Stomach smooth muscle (tissue), 2 donors: ENCODE data around the gene SNTN.
"Not testable (repeated sequence)": the region's sequence is repeated elsewhere in the genome, so short reads cannot be mapped to it uniquely, and the experiment has no call there.

Experiments used
- H3K27ac ChIP-seq: one replicate; pipeline ENCODE4 v1.7.0; 2013; ENCODE audit warnings: mild to moderate bottlenecking, low read length, inconsistent platforms
- H3K27me3 ChIP-seq, 2 donors: one replicate each; pipeline ENCODE4 v1.7.0; 2013; ENCODE audit warnings: low read length in 2 of 2; ENCODE audit not compliant: insufficient read depth in 2 of 2, control insufficient read depth in 1 of 2
- H3K36me3 ChIP-seq, 2 donors: one replicate each; pipeline ENCODE4 v1.7.0; 2013; ENCODE audit warnings: low read length in 2 of 2; ENCODE audit not compliant: control insufficient read depth in 2 of 2, insufficient read depth in 2 of 2
- H3K4me1 ChIP-seq: one replicate; pipeline ENCODE4 v1.7.0; 2013; ENCODE audit warnings: low read length; ENCODE audit not compliant: control insufficient read depth, insufficient read depth
- H3K4me3 ChIP-seq, 2 donors: one replicate each; pipeline ENCODE4 v1.7.0; 2013; ENCODE audit warnings: low read length in 2 of 2
- H3K9ac ChIP-seq, 2 donors: one replicate each; pipeline ENCODE4 v1.7.0; 2013; ENCODE audit warnings: low read length in 2 of 2, mild to moderate bottlenecking in 1 of 2
- H3K9me3 ChIP-seq, 2 donors: one replicate each; pipeline ENCODE4 v1.7.0; 2013; ENCODE audit warnings: low read length in 2 of 2; ENCODE audit not compliant: control insufficient read depth in 2 of 2
- donor health status: healthy.
- donor health status: Pancreatic carcinoma.

SNTN gene

GRCh38 chr3:63642488-63642887, 10.0 kb upstream of the SNTN start:
- H3K9me3 ChIP-seq, result no peaks in the 10 kb centered on the region
- no peak overlapping the region for H3K9ac ChIP-seq
- H3K4me3 ChIP-seq, result no peak overlapping the region
- no peaks in the 10 kb centered on the region for H3K36me3 ChIP-seq
- no peaks in the 10 kb centered on the region for H3K4me1 ChIP-seq
- no peak overlapping the region for H3K27ac ChIP-seq
- H3K27me3 ChIP-seq, result no peaks in the 10 kb centered on the region

GRCh38 chr3:63644212-63644797, 8.2 kb upstream of the SNTN start:
- no peak overlapping the region for H3K9ac ChIP-seq
- H3K27me3 ChIP-seq, result no peaks in the 10 kb centered on the region
- H3K27ac ChIP-seq, result no peak overlapping the region
- no peaks in the 10 kb centered on the region for H3K4me1 ChIP-seq
- H3K36me3 ChIP-seq, result no peaks in the 10 kb centered on the region
- H3K4me3 ChIP-seq, result no peak overlapping the region
- H3K9me3 ChIP-seq, result no peaks in the 10 kb centered on the region

DNA sequence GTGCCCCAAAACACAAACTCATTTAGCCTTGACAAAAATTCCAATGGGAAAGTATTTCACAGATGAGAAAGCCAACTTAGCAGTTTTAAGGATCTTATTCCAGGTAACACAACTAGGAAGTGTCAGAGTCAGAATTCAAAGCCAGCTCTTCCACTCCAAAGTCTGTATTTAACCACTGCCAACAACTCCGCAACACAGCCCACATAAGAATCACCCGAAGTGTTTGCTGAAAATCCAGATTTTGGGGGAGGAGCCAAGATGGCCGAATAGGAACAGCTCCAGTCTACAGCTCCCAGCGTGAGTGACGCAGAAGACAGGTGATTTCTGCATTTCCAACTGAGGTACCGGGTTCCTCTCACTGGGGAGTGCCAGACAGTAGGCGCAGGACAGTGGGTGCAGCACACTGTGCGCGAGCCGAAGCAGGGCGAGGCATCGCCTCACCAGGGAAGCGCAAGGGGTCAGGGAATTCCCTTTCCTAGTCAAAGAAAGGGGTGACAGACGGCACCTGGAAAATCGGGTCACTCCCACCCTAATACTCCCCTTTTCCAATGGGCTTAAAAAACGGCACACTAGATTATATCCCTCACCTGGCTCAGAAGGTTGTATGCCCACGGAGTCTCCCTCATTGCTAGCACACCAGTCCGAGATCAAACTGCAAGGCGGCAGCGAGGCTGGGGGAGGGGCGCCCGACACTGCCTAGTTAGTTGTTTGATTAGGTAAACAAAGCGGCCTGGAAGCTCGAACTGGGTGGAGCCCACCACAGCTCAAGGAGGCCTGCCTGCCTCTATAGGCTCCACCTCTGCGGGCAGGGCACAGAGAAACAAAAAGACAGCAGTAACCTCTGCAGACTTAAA, 7.3 kb upstream of the SNTN start:
- H3K4me1 ChIP-seq, H3K9me3 ChIP-seq, H3K9ac ChIP-seq, H3K4me3 ChIP-seq, H3K36me3 ChIP-seq, H3K27ac ChIP-seq, H3K27me3 ChIP-seq: not testable (repeated sequence)

DNA sequence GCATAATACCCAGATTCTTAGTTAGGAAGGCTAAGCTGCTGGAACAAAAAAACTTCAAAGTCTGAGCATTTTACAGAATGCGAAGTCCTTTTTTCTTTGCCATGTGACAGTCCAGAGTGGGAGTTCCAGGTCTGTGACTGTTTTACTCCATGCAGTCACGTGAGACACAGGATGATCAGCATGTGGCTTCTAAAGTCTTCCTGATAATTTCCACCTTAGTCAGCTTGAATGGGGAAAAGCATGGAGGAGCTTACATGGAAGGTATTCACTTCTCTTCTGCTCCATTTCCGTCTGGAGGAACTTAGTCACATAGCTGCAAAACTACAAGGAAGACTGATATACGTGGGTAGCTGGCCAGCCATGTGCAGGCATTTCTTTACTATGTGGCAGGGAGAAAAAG, 1.7 kb downstream of the SNTN start:
- H3K4me3 ChIP-seq, result no peak overlapping the region
- peaks cover 0 to 3% of the 10 kb centered on the region in 2 donors for H3K9me3 ChIP-seq
- H3K27me3 ChIP-seq, result no peaks in the 10 kb centered on the region
- no peaks in the 10 kb centered on the region for H3K36me3 ChIP-seq
- H3K27ac ChIP-seq, result no peak overlapping the region
- no peaks in the 10 kb centered on the region for H3K4me1 ChIP-seq
- H3K9ac ChIP-seq, result no peak overlapping the region

GRCh38 chr3:63654931-63655330, 2.5 kb downstream of the SNTN start:
- Histone ChIP-seq H3K4me3 (no peak overlapping the region), H3K9me3 (peaks cover 0 to 3% of the 10 kb centered on the region in 2 donors), H3K27ac (no peak overlapping the region), H3K9ac (no peak overlapping the region), H3K36me3 (no peaks in the 10 kb centered on the region), H3K27me3 (no peaks in the 10 kb centered on the region), H3K4me1 (no peaks in the 10 kb centered on the region)

- no peaks in the 10 kb centered on the region for H3K36me3 ChIP-seq
- H3K27ac ChIP-seq, result no peak overlapping the region
- no peaks in the 10 kb centered on the region for H3K27me3 ChIP-seq
- H3K9me3 ChIP-seq, result peaks cover 0 to 3% of the 10 kb centered on the region in 2 donors
- H3K9ac ChIP-seq, result no peak overlapping the region
- no peaks in the 10 kb centered on the region for H3K4me1 ChIP-seq
- no peak overlapping the region for H3K4me3 ChIP-seq
Observed at GRCh38 chr3:63655519-63655918, 3.0 kb downstream of the SNTN start.

- Histone ChIP-seq H3K9ac (no peak overlapping the region), H3K27me3 (no peaks in the 10 kb centered on the region), H3K36me3 (no peaks in the 10 kb centered on the region), H3K4me1 (no peaks in the 10 kb centered on the region), H3K9me3 (peaks cover 0 to 3% of the 10 kb centered on the region in 2 donors), H3K27ac (no peak overlapping the region), H3K4me3 (no peak overlapping the region)
Observed at GRCh38 chr3:63656786-63657185, 4.3 kb downstream of the SNTN start.

- Histone ChIP-seq H3K27ac (no peak overlapping the region), H3K27me3 (no peaks in the 10 kb centered on the region), H3K9me3 (no peaks in the 10 kb centered on the region), H3K4me1 (no peaks in the 10 kb centered on the region), H3K9ac (no peak overlapping the region), H3K4me3 (no peak overlapping the region), H3K36me3 (no peaks in the 10 kb centered on the region)
Observed at GRCh38 chr3:63661242-63661641, 8.8 kb downstream of the SNTN start.

GRCh38 chr3:63662011-63662410, 9.5 kb downstream of the SNTN start:
- Histone ChIP-seq H3K36me3 (no peaks in the 10 kb centered on the region), H3K9me3 (no peaks in the 10 kb centered on the region), H3K27ac (no peak overlapping the region), H3K4me3 (no peak overlapping the region), H3K9ac (no peak overlapping the region), H3K27me3 (no peaks in the 10 kb centered on the region), H3K4me1 (no peaks in the 10 kb centered on the region)

DNA sequence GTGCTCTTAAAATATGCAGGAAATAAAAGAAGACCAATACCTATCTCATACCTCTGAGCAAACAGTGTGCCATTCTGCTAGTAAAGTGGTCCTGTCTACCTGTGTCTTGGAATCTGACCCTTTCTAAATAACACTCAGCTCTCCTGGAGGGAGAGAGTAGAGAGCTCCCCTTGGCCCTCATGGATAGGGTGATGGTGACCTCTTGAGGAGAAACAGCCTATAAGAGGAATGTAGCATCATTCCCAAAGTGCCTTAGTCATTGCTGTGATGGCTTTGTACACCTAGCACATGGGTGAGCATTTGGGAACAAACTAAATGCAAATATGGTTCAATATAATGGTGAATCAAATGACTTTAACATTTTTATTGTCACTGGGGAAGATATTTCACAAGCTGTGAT, 10.0 kb downstream of the SNTN start:
- Histone ChIP-seq H3K9ac (no peak overlapping the region), H3K9me3 (no peaks in the 10 kb centered on the region), H3K27me3 (no peaks in the 10 kb centered on the region), H3K4me3 (no peak overlapping the region), H3K4me1 (no peaks in the 10 kb centered on the region), H3K36me3 (no peaks in the 10 kb centered on the region), H3K27ac (no peak overlapping the region)

GRCh38 chr3:63670544-63670943, 18.1 kb downstream of the SNTN start:
- no peaks in the 10 kb centered on the region for H3K27me3 ChIP-seq
- no peak overlapping the region for H3K4me3 ChIP-seq
- H3K36me3 ChIP-seq, result no peaks in the 10 kb centered on the region
- H3K9ac ChIP-seq, result no peak overlapping the region
- no peak overlapping the region for H3K27ac ChIP-seq
- no peaks in the 10 kb centered on the region for H3K4me1 ChIP-seq
- H3K9me3 ChIP-seq, result no peaks in the 10 kb centered on the region
